Thyroid gland (tissue), 4 donors: ENCODE data around the gene GBP2.

ENCODE experiments used
- POLR2A ChIP-seq, 2 donors: fragments of 450-650 bp; IDR thresholded peaks; one replicate each; pipeline ENCODE4 v1.6.1; 2017; ENCODE audit warnings: antibody characterized with exemption in 2 of 2, mild to moderate bottlenecking in 2 of 2, moderate library complexity in 1 of 2
- TF ChIP-seq, protein P1 (sequence below), 6 experiments: fragments of 200-600 bp in 3 of 6; fragments of 450-650 bp in 3 of 6; sonication (generic) in 3 of 6; IDR thresholded peaks; one replicate each; pipeline ENCODE4 v1.5.1; 2016 to 2019; ENCODE audit warnings: antibody characterized with exemption in 6 of 6, mild to moderate bottlenecking in 2 of 6, inconsistent platforms in 1 of 6, moderate library complexity in 1 of 6

DNA sequence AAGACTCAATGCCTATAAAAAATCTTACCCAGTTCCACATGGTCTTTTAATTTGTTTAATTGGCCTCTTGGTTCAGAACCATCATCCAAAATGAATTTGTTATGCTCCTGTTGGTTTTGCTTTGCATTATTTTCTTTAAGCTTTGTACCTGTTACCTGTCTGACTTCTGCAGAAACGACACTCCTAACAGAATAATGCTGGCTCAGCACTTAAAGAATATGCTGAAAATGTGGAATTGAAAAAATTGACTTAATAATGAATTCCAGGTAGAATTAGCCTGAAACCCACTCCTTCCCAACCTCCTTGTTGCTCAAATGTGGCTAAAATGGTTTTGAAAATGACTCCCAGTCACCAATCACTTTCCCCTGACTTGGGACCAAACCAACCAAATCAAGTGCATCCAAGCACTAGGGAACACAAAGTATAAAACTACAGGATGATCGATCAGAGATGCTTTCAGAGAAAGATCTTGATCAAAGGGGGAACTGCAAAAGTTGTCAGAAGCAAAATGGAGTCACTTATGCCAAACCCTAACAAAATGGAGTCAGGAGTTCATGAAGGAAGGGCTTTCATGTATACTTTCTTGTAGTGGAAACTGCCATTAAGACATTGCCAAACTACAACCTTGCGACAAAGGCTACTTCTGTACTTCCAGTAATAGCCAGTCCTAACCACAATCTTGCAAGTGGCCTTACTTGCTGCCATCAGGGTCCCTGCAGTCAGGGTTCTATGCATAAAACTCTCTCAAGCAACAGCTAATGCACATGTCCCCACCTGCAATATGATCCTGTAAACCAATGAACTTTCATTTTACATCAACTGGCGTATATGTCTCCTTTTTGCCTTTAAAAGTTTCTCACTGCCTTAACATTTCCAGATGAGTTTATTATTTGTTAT is 44.5 kb upstream of the GBP2 start:
- TF ChIP-seq, protein P1, sequence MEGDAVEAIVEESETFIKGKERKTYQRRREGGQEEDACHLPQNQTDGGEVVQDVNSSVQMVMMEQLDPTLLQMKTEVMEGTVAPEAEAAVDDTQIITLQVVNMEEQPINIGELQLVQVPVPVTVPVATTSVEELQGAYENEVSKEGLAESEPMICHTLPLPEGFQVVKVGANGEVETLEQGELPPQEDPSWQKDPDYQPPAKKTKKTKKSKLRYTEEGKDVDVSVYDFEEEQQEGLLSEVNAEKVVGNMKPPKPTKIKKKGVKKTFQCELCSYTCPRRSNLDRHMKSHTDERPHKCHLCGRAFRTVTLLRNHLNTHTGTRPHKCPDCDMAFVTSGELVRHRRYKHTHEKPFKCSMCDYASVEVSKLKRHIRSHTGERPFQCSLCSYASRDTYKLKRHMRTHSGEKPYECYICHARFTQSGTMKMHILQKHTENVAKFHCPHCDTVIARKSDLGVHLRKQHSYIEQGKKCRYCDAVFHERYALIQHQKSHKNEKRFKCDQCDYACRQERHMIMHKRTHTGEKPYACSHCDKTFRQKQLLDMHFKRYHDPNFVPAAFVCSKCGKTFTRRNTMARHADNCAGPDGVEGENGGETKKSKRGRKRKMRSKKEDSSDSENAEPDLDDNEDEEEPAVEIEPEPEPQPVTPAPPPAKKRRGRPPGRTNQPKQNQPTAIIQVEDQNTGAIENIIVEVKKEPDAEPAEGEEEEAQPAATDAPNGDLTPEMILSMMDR (IDR thresholded peaks at IDR 0.05), result no peak
- TF ChIP-seq POLR2A (IDR thresholded peaks at IDR 0.05), result no peak
